CD4-positive, alpha-beta T cell treated with Interleukin-6 at 100 ng/mL for 8 hours (primary cell): ENCODE results near the gene MIEF1.
A peak's percentile ranks its signal among the peaks of the same experiment; 100 is the strongest.

Source experiments
- DNase-seq: peaks from one replicate; pipeline ENCODE4 v3.0.0-alpha.2; 2020; ENCODE audit warnings: mixed read lengths, low spot score

The MIEF1 gene

GRCh38 chr22:39558254-39558727, 56.2 kb downstream of the MIEF1 start:
- no peak for DNase-seq

- DNase-seq = no peak
Measured at GRCh38 chr22:39558950-39559349, 56.9 kb downstream of the MIEF1 start.

GRCh38 chr22:39559456-39560105, 57.5 kb downstream of the MIEF1 start:
- no peak for DNase-seq

- no peak for DNase-seq
Measured at GRCh38 chr22:39560127-39560526, 58.0 kb downstream of the MIEF1 start.

GRCh38 chr22:39562839-39563489, 60.9 kb downstream of the MIEF1 start:
- DNase-seq = no peak

GRCh38 chr22:39563571-39564428, 61.7 kb downstream of the MIEF1 start:
- no peak for DNase-seq

GRCh38 chr22:39565414-39565944, 63.4 kb downstream of the MIEF1 start:
- DNase-seq = no peak

GRCh38 chr22:39567135-39567946, 65.3 kb downstream of the MIEF1 start:
- peak; percentile 66 for DNase-seq
